ENCODE data around the gene SMIM45.
"Not testable (repeated sequence)": the region's sequence is repeated elsewhere in the genome, so short reads cannot be mapped to it uniquely, and the experiment has no call there.

Gene SMIM45

GRCh38 chr22:41948142-41948541 lies 3.8 kb upstream of the SMIM45 start:
- H3K4me1 Mint-ChIP-seq = peaks cover 63% of the 10 kb centered on the region
- intact Hi-C loops (cut with micrococcal nuclease) = loop anchor here (5.0 kb wide), 1 partner anchor 201 kb away; no protein-coding TSS in a partner anchor
- H3K27me3 Mint-ChIP-seq = no peaks in the 10 kb centered on the region
- H3K27ac Mint-ChIP-seq = no peak overlapping the region
- DNase-seq = no peak
- POLR2A ChIA-PET = interaction anchor here (0.6 to 3.0 kb wide), 11 partner anchors 8 to 666 kb away, joined by 3 to 43 read pairs (median 10); partner anchors contain the start of genes CCDC134, NDUFA6, POLDIP3 and SREBF2
- no peaks in the 10 kb centered on the region for H3K36me3 Mint-ChIP-seq (ENCODE audit: low read depth)
- H3K9me3 Mint-ChIP-seq = no peaks in the 10 kb centered on the region
- no peak for TF ChIP-seq CTCF (IDR thresholded peaks at IDR 0.05)
- CTCF ChIA-PET = interaction anchor here (1.3 kb wide), 1 partner anchor 201 kb away, joined by 3 read pairs; no protein-coding TSS in a partner anchor
- no peak overlapping the region for H3K4me3 Mint-ChIP-seq
- no peak for ATAC-seq (ENCODE audit: low read depth)

- Mint-ChIP-seq H3K27ac (peak overlapping the region; percentile 87), H3K4me3 (peak overlapping the region; percentile 61), H3K4me1 (peaks cover 66% of the 10 kb centered on the region)
- not testable (repeated sequence) for H3K36me3 Mint-ChIP-seq (ENCODE audit: low read depth); ATAC-seq (ENCODE audit: low read depth); DNase-seq; H3K27me3 Mint-ChIP-seq; H3K9me3 Mint-ChIP-seq
- intact Hi-C loops (cut with micrococcal nuclease) = loop anchor here (5.0 kb wide), 1 partner anchor 202 kb away; no protein-coding TSS in a partner anchor
- ChIA-PET POLR2A (interaction anchor here (0.6 to 2.3 kb wide), 12 partner anchors 8 to 659 kb away, joined by 3 to 12 read pairs (median 6); partner anchors contain the start of genes NDUFA6 and TNFRSF13C), CTCF (interaction anchor here (1.3 to 1.4 kb wide), 3 partner anchors 8 to 202 kb away, joined by 3 to 5 read pairs (median 3); no protein-coding TSS in a partner anchor)
These were observed 3.0 kb upstream of the SMIM45 start for GRCh38 chr22:41948928-41949296.

- Mint-ChIP-seq H3K9me3 (no peaks in the 10 kb centered on the region), H3K4me3 (peak overlapping the region; percentile 61), H3K4me1 (peaks cover 66% of the 10 kb centered on the region), H3K27me3 (no peaks in the 10 kb centered on the region), H3K27ac (peak overlapping the region; percentile 87), H3K36me3 (ENCODE audit: low read depth) (no peaks in the 10 kb centered on the region)
- CTCF ChIA-PET = interaction anchor here (1.0 to 1.4 kb wide), 5 partner anchors 9 to 203 kb away, joined by 3 to 5 read pairs (median 3); no protein-coding TSS in a partner anchor
- TF ChIP-seq CTCF (IDR thresholded peaks at IDR 0.05) = no peak
- intact Hi-C loops (cut with micrococcal nuclease) = loop anchor here (5.0 kb wide), 1 partner anchor 202 kb away; no protein-coding TSS in a partner anchor
- ATAC-seq (ENCODE audit: low read depth) (peak; percentile 7), DNase-seq (peak; percentile 44)
- POLR2A ChIA-PET = interaction anchor here (0.6 to 2.3 kb wide), 17 partner anchors 9 to 665 kb away, joined by 3 to 12 read pairs (median 5); partner anchors contain the start of genes NDUFA6, POLDIP3 and TNFRSF13C
These were observed 2.5 kb upstream of the SMIM45 start for GRCh38 chr22:41949297-41949965.

- ChIA-PET POLR2A (interaction anchor here (0.9 to 1.5 kb wide), 8 partner anchors 9 to 255 kb away, joined by 3 to 5 read pairs (median 3); partner anchors contain the start of genes NDUFA6 and WBP2NL), CTCF (interaction anchor here (0.6 to 1.2 kb wide), 6 partner anchors 12 to 492 kb away, joined by 3 to 8 read pairs (median 3); no protein-coding TSS in a partner anchor)
- DNase-seq (no peak), ATAC-seq (ENCODE audit: low read depth) (no peak)
- intact Hi-C loops (cut with micrococcal nuclease) = no loop called here
- H3K27me3 Mint-ChIP-seq = no peaks in the 10 kb centered on the region
- H3K36me3 Mint-ChIP-seq (ENCODE audit: low read depth) = no peaks in the 10 kb centered on the region
- H3K27ac Mint-ChIP-seq = no peak overlapping the region
- H3K4me1 Mint-ChIP-seq = peaks cover 56% of the 10 kb centered on the region
- TF ChIP-seq CTCF (IDR thresholded peaks at IDR 0.05) = no peak
- H3K9me3 Mint-ChIP-seq = no peaks in the 10 kb centered on the region
- H3K4me3 Mint-ChIP-seq = no peak overlapping the region
These were observed 763 bp downstream of the SMIM45 start for GRCh38 chr22:41952713-41953112.

- TF ChIP-seq CTCF (IDR thresholded peaks at IDR 0.05) = peak; percentile 12
- DNase-seq = no peak
- Mint-ChIP-seq H3K27ac (no peak overlapping the region), H3K4me3 (no peak overlapping the region), H3K27me3 (no peaks in the 10 kb centered on the region), H3K4me1 (peaks cover 15% of the 10 kb centered on the region), H3K9me3 (no peaks in the 10 kb centered on the region), H3K36me3 (ENCODE audit: low read depth) (no peaks in the 10 kb centered on the region)
- intact Hi-C loops (cut with micrococcal nuclease) = loop anchor here (1.0 to 5.0 kb wide), 5 partner anchors 17 to 484 kb away; partner anchors contain the start of gene WBP2NL
- ChIA-PET POLR2A (interaction anchor here (0.6 to 0.9 kb wide), 2 partner anchors 48 to 261 kb away, joined by 3 to 5 read pairs; no protein-coding TSS in a partner anchor), CTCF (interaction anchor here (1.1 to 1.6 kb wide), 2 partner anchors 8 to 260 kb away, joined by 3 to 6 read pairs; no protein-coding TSS in a partner anchor)
- ATAC-seq (ENCODE audit: low read depth) = no peak
These were observed 6.1 kb downstream of the SMIM45 start for GRCh38 chr22:41957941-41958556.
